Mesendoderm (in vitro differentiated cells): ENCODE data around the gene IL1RAPL1.

Experiments used
- DNase-seq: peaks from one replicate; pipeline ENCODE4 v3.0.0; 2013
- H2AK5ac ChIP-seq: 2 replicates; pipeline ENCODE4 v1.6.1; 2013; ENCODE audit warnings: low read length, inconsistent platforms
- H2BK120ac ChIP-seq: 2 replicates; pipeline ENCODE4 v1.6.1; 2013; ENCODE audit warnings: low read depth, mild to moderate bottlenecking, low read length, moderate library complexity, mixed read lengths
- H2BK15ac ChIP-seq: replicated peaks from 2 replicates; pipeline ENCODE4 v1.6.1; 2013; ENCODE audit warnings: low read depth, mild to moderate bottlenecking, moderate library complexity
- H2BK5ac ChIP-seq: 2 replicates; pipeline ENCODE4 v1.6.1; 2013; ENCODE audit warnings: low read length, inconsistent platforms
- H3K18ac ChIP-seq: 2 replicates; pipeline ENCODE4 v1.6.1; 2013; ENCODE audit warnings: mild to moderate bottlenecking, low read length, mixed read lengths
- H3K23ac ChIP-seq: one replicate; pipeline ENCODE4 v1.6.1; 2013; ENCODE audit warnings: low read length
- H3K27ac ChIP-seq: 2 replicates; pipeline ENCODE4 v1.5.1; 2013; ENCODE audit warnings: low read depth, mild to moderate bottlenecking, inconsistent platforms, low read length, moderate library complexity
- H3K27me3 ChIP-seq: 2 replicates; pipeline ENCODE4 v1.6.1; 2013; ENCODE audit warnings: low read length, control low read depth, mild to moderate bottlenecking, inconsistent platforms; ENCODE audit not compliant: insufficient read depth, poor library complexity
- H3K36me3 ChIP-seq: 2 replicates; pipeline ENCODE4 v1.6.1; 2013; ENCODE audit warnings: low read length, inconsistent platforms; ENCODE audit not compliant: control insufficient read depth, insufficient read depth
- H3K4ac ChIP-seq: one replicate; pipeline ENCODE4 v1.6.1; 2013; ENCODE audit warnings: low read depth, mild to moderate bottlenecking, low read length, moderate library complexity
- H3K4me1 ChIP-seq: 2 replicates; pipeline ENCODE4 v1.6.1; 2013; ENCODE audit warnings: low read depth, low read length, inconsistent platforms; ENCODE audit not compliant: control insufficient read depth
- H3K4me2 ChIP-seq: 2 replicates; pipeline ENCODE4 v1.6.1; 2013; ENCODE audit warnings: low read length
- H3K4me3 ChIP-seq: 2 replicates; pipeline ENCODE4 v1.5.1; 2013; ENCODE audit warnings: mild to moderate bottlenecking, low read length
- H3K56ac ChIP-seq: one replicate; pipeline ENCODE4 v1.6.1; 2013; ENCODE audit warnings: low read length
- H3K79me1 ChIP-seq: 2 replicates; pipeline ENCODE4 v1.6.1; 2013; ENCODE audit warnings: low read length, inconsistent platforms
- H3K79me2 ChIP-seq: 2 replicates; pipeline ENCODE4 v1.6.1; 2013; ENCODE audit warnings: mild to moderate bottlenecking, low read length; ENCODE audit not compliant: control insufficient read depth, insufficient read depth
- H3K9ac ChIP-seq: 2 replicates; pipeline ENCODE4 v1.6.1; 2013; ENCODE audit warnings: low read length, inconsistent platforms
- H4K5ac ChIP-seq: one replicate; pipeline ENCODE4 v1.6.1; 2013; ENCODE audit warnings: low read length
- H4K8ac ChIP-seq: one replicate; pipeline ENCODE4 v1.6.1; 2013; ENCODE audit warnings: low read depth, mild to moderate bottlenecking, control low read depth, low read length, moderate library complexity
- WGBS: extraction: QIAGEN DNeasy Blood & Tissue Kit; methylation state at CpG from one replicate; pipeline ENCODE4 v1.1.7; 2013; ENCODE audit warnings: low lambda C conversion rate, missing lambda C conversion rate; ENCODE audit not compliant: insufficient coverage; ENCODE audit errors: extremely low coverage; 5-methylcytosine and 5-hydroxymethylcytosine counted together

IL1RAPL1 gene

DNA sequence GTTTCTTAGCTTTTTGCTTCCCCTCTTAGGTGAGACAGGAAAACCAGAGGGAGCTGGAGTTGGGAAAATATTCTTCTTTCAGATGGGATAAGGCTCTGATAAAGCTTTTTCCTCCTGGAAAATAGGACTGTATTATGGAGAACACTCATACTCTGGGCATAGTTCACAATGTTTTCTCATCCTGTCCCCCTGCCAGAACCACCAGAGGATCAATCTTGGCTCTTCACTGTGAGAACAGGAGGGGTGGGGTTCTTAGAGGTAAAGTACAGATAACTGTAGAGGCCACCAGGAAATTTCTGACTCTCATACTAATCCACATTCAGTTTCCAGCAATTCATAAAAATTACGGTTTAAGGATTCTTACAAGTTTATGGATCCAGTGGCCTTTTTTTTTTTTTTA, 966.3 kb downstream of the IL1RAPL1 start:
- Histone ChIP-seq H3K4me3 (no peak overlapping the region), H3K27ac (no peak overlapping the region), H2BK15ac (no peak overlapping the region), H3K4ac (no peak overlapping the region), H3K36me3 (no peaks in the 10 kb centered on the region), H3K9ac (no peak overlapping the region), H3K4me2 (no peak overlapping the region), H3K56ac (no peak overlapping the region), H4K8ac (no peak overlapping the region), H3K4me1 (no peaks in the 10 kb centered on the region), H2AK5ac (no peak overlapping the region), H3K79me1 (no peaks in the 10 kb centered on the region), H3K23ac (no peak overlapping the region), H3K18ac (no peak overlapping the region), H2BK120ac (no peak overlapping the region), H4K5ac (no peak overlapping the region), H2BK5ac (no peak overlapping the region), H3K79me2 (no peaks in the 10 kb centered on the region), H3K27me3 (no peaks in the 10 kb centered on the region)
- no CpG with 5 or more reads among the region's 1 CpG for WGBS
- DNase-seq = no peak

DNA sequence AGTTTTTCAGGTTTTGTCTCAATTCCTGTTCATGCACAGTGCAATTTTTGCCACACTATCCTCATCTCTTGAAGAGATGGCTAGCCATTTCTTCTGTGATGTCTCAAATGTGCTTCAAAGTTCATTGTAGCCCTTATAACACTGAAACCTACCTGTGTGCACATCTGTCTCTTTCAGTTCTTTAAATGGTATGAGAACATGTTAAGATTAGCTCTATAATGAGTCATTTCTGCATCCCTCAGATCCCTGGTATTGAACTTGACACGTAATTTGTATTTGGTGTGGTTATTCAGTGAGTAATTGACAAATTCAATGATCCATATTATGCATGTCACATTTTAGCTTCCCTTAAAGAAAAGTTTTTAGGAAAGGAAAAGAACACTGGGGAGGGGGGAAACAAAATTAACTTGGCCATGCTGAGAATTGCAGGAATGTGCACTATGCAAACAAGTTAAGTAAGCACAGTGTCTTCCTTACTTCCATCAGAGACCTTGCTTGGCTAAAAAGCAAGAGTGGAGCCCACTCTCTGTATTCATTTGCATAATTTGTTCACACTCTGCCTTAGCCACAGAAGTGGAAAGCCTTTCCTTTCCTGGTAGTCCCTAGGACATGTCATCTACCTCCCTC, 968.3 kb downstream of the IL1RAPL1 start:
- Histone ChIP-seq H2AK5ac (no peak overlapping the region), H3K79me1 (no peaks in the 10 kb centered on the region), H3K23ac (no peak overlapping the region), H3K9ac (no peak overlapping the region), H3K4ac (no peak overlapping the region), H3K36me3 (no peaks in the 10 kb centered on the region), H3K4me2 (no peak overlapping the region), H3K79me2 (no peaks in the 10 kb centered on the region), H3K56ac (no peak overlapping the region), H2BK15ac (no peak overlapping the region), H2BK5ac (no peak overlapping the region), H3K4me3 (no peak overlapping the region), H2BK120ac (no peak overlapping the region), H3K18ac (no peak overlapping the region), H4K8ac (no peak overlapping the region), H3K4me1 (no peaks in the 10 kb centered on the region), H3K27me3 (no peaks in the 10 kb centered on the region), H3K27ac (no peak overlapping the region), H4K5ac (no peak overlapping the region)
- no CpG with 5 or more reads among the region's 1 CpG for WGBS
- no peak for DNase-seq

DNA sequence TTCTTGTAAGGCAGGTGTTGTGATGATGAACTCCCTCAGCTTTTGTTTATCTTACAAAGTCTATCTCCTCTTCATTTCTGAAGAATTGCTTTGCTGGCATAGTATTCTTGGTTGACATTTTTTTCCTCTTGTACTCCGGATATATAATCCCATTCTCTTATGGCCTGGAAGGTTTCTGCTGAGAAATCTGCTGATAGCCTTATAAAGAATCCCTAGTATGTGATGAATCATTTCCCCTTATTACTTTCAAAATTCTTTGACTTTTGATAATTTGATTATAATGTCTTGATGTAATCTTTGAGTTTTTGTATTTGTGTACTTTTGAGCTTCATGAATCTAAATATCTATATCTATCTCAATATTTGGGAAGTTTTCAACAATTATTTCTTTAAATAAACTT, 972.8 kb downstream of the IL1RAPL1 start:
- Histone ChIP-seq H2BK15ac (no peak overlapping the region), H4K5ac (no peak overlapping the region), H3K9ac (no peak overlapping the region), H3K18ac (no peak overlapping the region), H2BK5ac (no peak overlapping the region), H3K79me2 (no peaks in the 10 kb centered on the region), H3K79me1 (no peaks in the 10 kb centered on the region), H3K4me3 (no peak overlapping the region), H3K56ac (no peak overlapping the region), H3K27ac (no peak overlapping the region), H4K8ac (no peak overlapping the region), H3K4ac (no peak overlapping the region), H3K4me1 (no peaks in the 10 kb centered on the region), H3K36me3 (no peaks in the 10 kb centered on the region), H2AK5ac (no peak overlapping the region), H3K23ac (no peak overlapping the region), H2BK120ac (no peak overlapping the region), H3K4me2 (no peak overlapping the region), H3K27me3 (no peaks in the 10 kb centered on the region)
- no peak for DNase-seq
- no CpG with 5 or more reads among the region's 1 CpG for WGBS

DNA sequence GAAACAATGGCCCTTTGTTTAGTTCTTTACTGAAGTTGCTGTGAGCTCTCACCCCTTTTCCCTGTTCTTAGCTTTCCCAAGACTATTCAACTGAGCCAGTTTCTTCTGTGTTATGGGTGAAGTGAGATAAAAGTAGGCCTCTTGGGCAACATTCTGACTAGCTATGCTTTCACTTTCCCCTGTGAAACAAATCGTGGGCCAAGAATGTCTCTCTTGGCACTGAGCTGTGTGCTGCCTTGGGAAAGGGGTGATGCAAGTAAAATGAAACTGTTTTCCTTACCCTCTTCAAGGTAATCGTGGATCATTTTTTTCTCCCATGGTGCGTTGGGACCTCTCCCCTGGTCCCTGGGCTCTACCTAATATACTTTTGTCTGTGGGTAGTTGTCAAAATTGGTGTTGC, 974.2 kb downstream of the IL1RAPL1 start:
- Histone ChIP-seq H3K9ac (no peak overlapping the region), H2BK120ac (no peak overlapping the region), H3K18ac (no peak overlapping the region), H3K56ac (no peak overlapping the region), H3K4ac (no peak overlapping the region), H3K27me3 (no peaks in the 10 kb centered on the region), H4K8ac (no peak overlapping the region), H3K79me1 (no peaks in the 10 kb centered on the region), H2AK5ac (no peak overlapping the region), H3K4me3 (no peak overlapping the region), H3K4me1 (no peaks in the 10 kb centered on the region), H3K79me2 (no peaks in the 10 kb centered on the region), H2BK5ac (no peak overlapping the region), H4K5ac (no peak overlapping the region), H3K4me2 (no peak overlapping the region), H2BK15ac (no peak overlapping the region), H3K23ac (no peak overlapping the region), H3K27ac (no peak overlapping the region), H3K36me3 (no peaks in the 10 kb centered on the region)
- no peak for DNase-seq
- no CpG with 5 or more reads among the region's 3 CpGs for WGBS

DNA sequence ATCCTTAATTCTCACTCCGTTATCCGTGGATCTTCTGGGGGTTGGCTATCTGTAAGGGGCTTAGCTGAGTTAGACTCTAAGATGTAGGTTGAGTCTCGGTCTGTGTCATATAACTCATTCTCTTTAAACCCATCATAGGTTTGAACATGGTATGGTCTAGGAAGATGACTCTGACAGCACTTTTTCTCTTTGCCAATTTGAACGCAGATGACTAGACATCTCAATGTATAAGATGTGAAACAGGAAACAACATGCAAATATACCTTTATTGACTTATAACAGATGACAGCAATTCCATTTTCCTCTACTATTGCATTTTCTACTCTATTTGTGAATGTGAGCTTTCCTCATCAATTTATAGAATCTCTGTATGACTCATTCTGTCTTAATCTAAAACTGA, 993.3 kb downstream of the IL1RAPL1 start:
- no peak overlapping the region for H4K5ac ChIP-seq
- H3K27me3 ChIP-seq = no peaks in the 10 kb centered on the region
- no CpG with 5 or more reads among the region's 4 CpGs for WGBS
- no peak overlapping the region for H3K27ac ChIP-seq
- no peaks in the 10 kb centered on the region for H3K4me1 ChIP-seq
- no peaks in the 10 kb centered on the region for H3K36me3 ChIP-seq
- no peak overlapping the region for H4K8ac ChIP-seq
- H3K56ac ChIP-seq = no peak overlapping the region
- no peak overlapping the region for H3K23ac ChIP-seq
- H3K4me2 ChIP-seq = no peak overlapping the region
- H3K4me3 ChIP-seq = no peak overlapping the region
- no peak for DNase-seq
- H3K9ac ChIP-seq = no peak overlapping the region
- H3K79me2 ChIP-seq = no peaks in the 10 kb centered on the region
- no peak overlapping the region for H3K18ac ChIP-seq
- no peak overlapping the region for H2AK5ac ChIP-seq
- H3K79me1 ChIP-seq = no peaks in the 10 kb centered on the region
- no peak overlapping the region for H3K4ac ChIP-seq
- no peak overlapping the region for H2BK5ac ChIP-seq
- no peak overlapping the region for H2BK120ac ChIP-seq
- no peak overlapping the region for H2BK15ac ChIP-seq

DNA sequence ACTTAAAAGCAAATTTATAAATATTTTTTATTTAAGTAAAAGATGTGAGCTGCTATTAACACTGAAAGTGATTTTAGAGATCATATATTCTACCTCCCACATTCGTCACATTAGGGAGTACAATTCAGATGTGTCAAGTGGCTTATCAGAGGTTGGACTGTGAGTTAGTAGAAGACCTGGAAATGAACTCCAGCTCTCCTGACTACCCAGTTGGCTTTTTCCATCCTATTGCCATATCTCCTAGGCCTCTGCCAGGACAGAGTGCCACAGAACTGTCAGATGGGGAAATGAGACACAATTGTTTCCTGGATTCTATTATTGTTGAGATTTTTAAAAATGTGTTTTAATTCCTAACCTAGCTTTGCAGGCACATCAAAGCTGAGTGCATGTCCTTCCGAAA, 994.0 kb downstream of the IL1RAPL1 start:
- Histone ChIP-seq H4K5ac (no peak overlapping the region), H2BK5ac (no peak overlapping the region), H3K27me3 (no peaks in the 10 kb centered on the region), H3K4me1 (no peaks in the 10 kb centered on the region), H3K4ac (no peak overlapping the region), H3K4me3 (no peak overlapping the region), H3K79me1 (no peaks in the 10 kb centered on the region), H2AK5ac (no peak overlapping the region), H3K23ac (no peak overlapping the region), H2BK15ac (no peak overlapping the region), H3K18ac (no peak overlapping the region), H3K36me3 (no peaks in the 10 kb centered on the region), H4K8ac (no peak overlapping the region), H3K56ac (no peak overlapping the region), H3K79me2 (no peaks in the 10 kb centered on the region), H3K4me2 (no peak overlapping the region), H2BK120ac (no peak overlapping the region), H3K27ac (no peak overlapping the region), H3K9ac (no peak overlapping the region)
- no CpG with 5 or more reads among the region's 2 CpGs for WGBS
- no peak for DNase-seq
